ENCODE measurements around the gene CELSR1. TPM values are rescaled to one million over a fixed set of nuclear protein-coding genes. Genes with fewer than 3 reads are reported as not detected.

Gene CELSR1
- total RNA-seq, 1 experiment from 2014 or later: 30.7 TPM

DNA sequence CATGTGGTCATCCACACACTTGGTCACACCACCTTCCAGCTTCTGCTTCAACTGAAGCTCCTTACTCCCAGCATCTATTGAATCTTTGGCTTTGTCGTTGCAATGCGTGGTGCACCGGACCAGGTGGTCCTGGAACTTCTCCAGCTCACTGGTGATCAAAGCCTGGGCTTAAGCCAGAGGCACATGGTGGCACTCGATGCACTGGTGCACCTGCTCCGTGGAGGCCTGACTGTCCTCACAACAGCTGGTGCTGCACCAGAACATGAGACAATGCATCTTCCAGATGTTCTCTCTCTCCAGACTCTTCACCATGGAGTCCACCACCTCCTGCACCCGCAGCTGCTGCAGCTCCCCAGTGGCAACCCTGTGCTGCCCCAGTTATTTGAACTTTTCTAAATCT lies 56.0 kb downstream of the CELSR1 start:
- no peak for DNase-seq (ENCODE audit: low read depth, low spot score)
- in situ Hi-C loops (cut with HindIII; ENCODE audit: low pct_unique_long_range_greater_than_20kb, low sequenced_read_pairs): no loop called here
- Histone ChIP-seq H3K27me3 (ENCODE audit: control insufficient read depth, insufficient read depth, low read length) (no peaks in the 10 kb centered on the region), H3K4me1 (ENCODE audit: control insufficient read depth, insufficient read depth, low read length) (no peaks in the 10 kb centered on the region), H3K4me3 (ENCODE audit: low read depth in 2 of 2, low read length in 2 of 2) (no peak overlapping the region), H3K9me3 (ENCODE audit: control insufficient read depth, insufficient read depth, low read depth, low read length) (no peaks in the 10 kb centered on the region), H3K27ac (ENCODE audit: low read length) (no peak overlapping the region), H3K36me3 (ENCODE audit: control insufficient read depth, insufficient read depth, low read length) (no peaks in the 10 kb centered on the region)
- no peak for TF ChIP-seq POLR2AphosphoS5 (IDR thresholded peaks at IDR 0.05; ENCODE audit: low read depth, low read length)
- TF ChIP-seq, protein P1, sequence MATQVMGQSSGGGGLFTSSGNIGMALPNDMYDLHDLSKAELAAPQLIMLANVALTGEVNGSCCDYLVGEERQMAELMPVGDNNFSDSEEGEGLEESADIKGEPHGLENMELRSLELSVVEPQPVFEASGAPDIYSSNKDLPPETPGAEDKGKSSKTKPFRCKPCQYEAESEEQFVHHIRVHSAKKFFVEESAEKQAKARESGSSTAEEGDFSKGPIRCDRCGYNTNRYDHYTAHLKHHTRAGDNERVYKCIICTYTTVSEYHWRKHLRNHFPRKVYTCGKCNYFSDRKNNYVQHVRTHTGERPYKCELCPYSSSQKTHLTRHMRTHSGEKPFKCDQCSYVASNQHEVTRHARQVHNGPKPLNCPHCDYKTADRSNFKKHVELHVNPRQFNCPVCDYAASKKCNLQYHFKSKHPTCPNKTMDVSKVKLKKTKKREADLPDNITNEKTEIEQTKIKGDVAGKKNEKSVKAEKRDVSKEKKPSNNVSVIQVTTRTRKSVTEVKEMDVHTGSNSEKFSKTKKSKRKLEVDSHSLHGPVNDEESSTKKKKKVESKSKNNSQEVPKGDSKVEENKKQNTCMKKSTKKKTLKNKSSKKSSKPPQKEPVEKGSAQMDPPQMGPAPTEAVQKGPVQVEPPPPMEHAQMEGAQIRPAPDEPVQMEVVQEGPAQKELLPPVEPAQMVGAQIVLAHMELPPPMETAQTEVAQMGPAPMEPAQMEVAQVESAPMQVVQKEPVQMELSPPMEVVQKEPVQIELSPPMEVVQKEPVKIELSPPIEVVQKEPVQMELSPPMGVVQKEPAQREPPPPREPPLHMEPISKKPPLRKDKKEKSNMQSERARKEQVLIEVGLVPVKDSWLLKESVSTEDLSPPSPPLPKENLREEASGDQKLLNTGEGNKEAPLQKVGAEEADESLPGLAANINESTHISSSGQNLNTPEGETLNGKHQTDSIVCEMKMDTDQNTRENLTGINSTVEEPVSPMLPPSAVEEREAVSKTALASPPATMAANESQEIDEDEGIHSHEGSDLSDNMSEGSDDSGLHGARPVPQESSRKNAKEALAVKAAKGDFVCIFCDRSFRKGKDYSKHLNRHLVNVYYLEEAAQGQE (IDR thresholded peaks at IDR 0.05; ENCODE audit: insufficient read depth in 1 of 2, low read depth in 2 of 2, low read length in 1 of 2): no peak
- TF ChIP-seq TCF7L2 (IDR thresholded peaks at IDR 0.05; ENCODE audit: low read depth, low read length): no peak
- no peak for TF ChIP-seq SIN3A (IDR thresholded peaks at IDR 0.05; ENCODE audit: borderline replicate concordance, insufficient read depth, low read depth, low read length)
- TF ChIP-seq, protein P2, sequence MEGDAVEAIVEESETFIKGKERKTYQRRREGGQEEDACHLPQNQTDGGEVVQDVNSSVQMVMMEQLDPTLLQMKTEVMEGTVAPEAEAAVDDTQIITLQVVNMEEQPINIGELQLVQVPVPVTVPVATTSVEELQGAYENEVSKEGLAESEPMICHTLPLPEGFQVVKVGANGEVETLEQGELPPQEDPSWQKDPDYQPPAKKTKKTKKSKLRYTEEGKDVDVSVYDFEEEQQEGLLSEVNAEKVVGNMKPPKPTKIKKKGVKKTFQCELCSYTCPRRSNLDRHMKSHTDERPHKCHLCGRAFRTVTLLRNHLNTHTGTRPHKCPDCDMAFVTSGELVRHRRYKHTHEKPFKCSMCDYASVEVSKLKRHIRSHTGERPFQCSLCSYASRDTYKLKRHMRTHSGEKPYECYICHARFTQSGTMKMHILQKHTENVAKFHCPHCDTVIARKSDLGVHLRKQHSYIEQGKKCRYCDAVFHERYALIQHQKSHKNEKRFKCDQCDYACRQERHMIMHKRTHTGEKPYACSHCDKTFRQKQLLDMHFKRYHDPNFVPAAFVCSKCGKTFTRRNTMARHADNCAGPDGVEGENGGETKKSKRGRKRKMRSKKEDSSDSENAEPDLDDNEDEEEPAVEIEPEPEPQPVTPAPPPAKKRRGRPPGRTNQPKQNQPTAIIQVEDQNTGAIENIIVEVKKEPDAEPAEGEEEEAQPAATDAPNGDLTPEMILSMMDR (IDR thresholded peaks at IDR 0.05): no peak
- BruUV-seq (replicated peaks): no TSS peak
- no peak for ATAC-seq
- CTCF ChIA-PET: interaction anchor here (0.7 kb wide), 2 partner anchors 27 to 113 kb away, joined by 3 to 4 read pairs; no protein-coding TSS in a partner anchor
- POLR2A ChIA-PET: no interaction called here
- intact Hi-C loops (cut with micrococcal nuclease; ENCODE audit: unreplicated experiment): no loop called here

DNA sequence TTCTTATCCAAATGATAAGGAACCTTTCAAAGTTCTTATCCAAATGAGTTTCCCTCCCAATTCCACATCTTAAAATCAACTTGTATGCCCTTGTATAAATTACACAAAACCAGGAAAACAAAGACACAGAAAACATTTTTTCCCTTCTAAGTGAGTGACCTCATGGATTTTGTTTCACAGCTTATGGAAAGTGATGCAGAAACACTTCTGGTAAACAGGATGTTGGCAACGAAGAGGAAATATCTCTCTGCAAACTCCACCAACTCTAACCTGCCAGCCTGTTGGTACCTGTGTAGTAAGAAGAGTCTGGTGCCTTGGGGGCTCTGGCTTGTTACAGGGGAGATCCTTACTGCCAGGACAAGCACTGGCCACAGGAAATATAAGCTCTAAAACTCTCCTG lies 57.0 kb downstream of the CELSR1 start:
- ChIA-PET CTCF (no interaction called here), POLR2A (no interaction called here)
- TF ChIP-seq, protein P1 (IDR thresholded peaks at IDR 0.05; ENCODE audit: insufficient read depth in 1 of 2, low read depth in 2 of 2, low read length in 1 of 2): no peak
- TF ChIP-seq SIN3A (IDR thresholded peaks at IDR 0.05; ENCODE audit: borderline replicate concordance, insufficient read depth, low read depth, low read length) (no peak), POLR2AphosphoS5 (IDR thresholded peaks at IDR 0.05; ENCODE audit: low read depth, low read length) (no peak), TCF7L2 (IDR thresholded peaks at IDR 0.05; ENCODE audit: low read depth, low read length) (no peak)
- TF ChIP-seq, protein P2 (IDR thresholded peaks at IDR 0.05): no peak
- intact Hi-C loops (cut with micrococcal nuclease; ENCODE audit: unreplicated experiment): no loop called here
- Histone ChIP-seq H3K9me3 (ENCODE audit: control insufficient read depth, insufficient read depth, low read depth, low read length) (no peaks in the 10 kb centered on the region), H3K4me3 (ENCODE audit: low read depth in 2 of 2, low read length in 2 of 2) (no peak overlapping the region), H3K27ac (ENCODE audit: low read length) (no peak overlapping the region), H3K36me3 (ENCODE audit: control insufficient read depth, insufficient read depth, low read length) (no peaks in the 10 kb centered on the region), H3K4me1 (ENCODE audit: control insufficient read depth, insufficient read depth, low read length) (no peaks in the 10 kb centered on the region), H3K27me3 (ENCODE audit: control insufficient read depth, insufficient read depth, low read length) (no peaks in the 10 kb centered on the region)
- DNase-seq (ENCODE audit: low read depth, low spot score): no peak
- in situ Hi-C loops (cut with HindIII; ENCODE audit: low pct_unique_long_range_greater_than_20kb, low sequenced_read_pairs): no loop called here
- ATAC-seq: no peak
- no TSS peak for BruUV-seq (replicated peaks)
